SK-N-SH treated with all-trans-retinoic acid at 6 μM for 48 hours (cell line): ENCODE measurements around the gene MYO15A.

Source experiments
- ATAC-seq: fragments of 200-7000 bp; cut with Tn5 transposase; 3 replicates; pipeline ENCODE4 v1.9.1; 2020; ENCODE audit warnings: mild to moderate bottlenecking, moderate library complexity
- ARNTL ChIP-seq: fragments of 450-650 bp; formaldehyde crosslinking; IDR thresholded peaks from 2 replicates; pipeline ENCODE4 v1.5.0; 2020; ENCODE audit warnings: low read depth, mild to moderate bottlenecking, moderate library complexity, borderline replicate concordance
- BACH2 ChIP-seq: fragments of 250-450 bp; sonication (Bioruptor Pico); IDR thresholded peaks from 2 replicates; pipeline ENCODE4 v1.9.0; 2021; ENCODE audit warnings: mild to moderate bottlenecking, borderline replicate concordance
- CSDC2 ChIP-seq: fragments of 250-450 bp; sonication (Bioruptor Pico); IDR thresholded peaks from 2 replicates; pipeline ENCODE4 v1.5.0; 2020; ENCODE audit warnings: mild to moderate bottlenecking, moderate library complexity
- CSRNP3 ChIP-seq: fragments of 250-450 bp; sonication (Bioruptor Pico); IDR thresholded peaks from 2 replicates; pipeline ENCODE4 v1.5.1; 2021; ENCODE audit warnings: mild to moderate bottlenecking, moderate library complexity
- ESRRG ChIP-seq: fragments of 250-450 bp; sonication (Bioruptor Pico); IDR thresholded peaks from 2 replicates; pipeline ENCODE4 v1.6.1; 2021; ENCODE audit warnings: mild to moderate bottlenecking
- GLIS3 ChIP-seq: fragments of 250-450 bp; sonication (Bioruptor Pico); IDR thresholded peaks from 2 replicates; pipeline ENCODE4 v1.5.0; 2020; ENCODE audit warnings: mild to moderate bottlenecking, moderate library complexity
- ISL1 ChIP-seq: fragments of 250-450 bp; sonication (Bioruptor Pico); IDR thresholded peaks from 2 replicates; pipeline ENCODE4 v2.1.2; 2022; ENCODE audit warnings: mild to moderate bottlenecking, moderate library complexity
- OSR1 ChIP-seq: fragments of 250-450 bp; sonication (Bioruptor Pico); IDR thresholded peaks from 2 replicates; pipeline ENCODE4 v1.8.0; 2022; ENCODE audit warnings: moderate library complexity, mild to moderate bottlenecking, inconsistent platforms
- PATZ1 ChIP-seq: fragments of 250-450 bp; sonication (Bioruptor Pico); IDR thresholded peaks from 2 replicates; pipeline ENCODE4 v1.8.0; 2020; ENCODE audit warnings: mild to moderate bottlenecking, moderate library complexity, borderline replicate concordance
- PPARA ChIP-seq: fragments of 250-450 bp; sonication (Bioruptor Pico); IDR thresholded peaks from 2 replicates; pipeline ENCODE4 v1.5.0; 2020; ENCODE audit warnings: mild to moderate bottlenecking, borderline replicate concordance
- RARB ChIP-seq: fragments of 250-450 bp; sonication (Bioruptor Pico); IDR thresholded peaks from 2 replicates; pipeline ENCODE4 v1.8.0; 2021; ENCODE audit warnings: mild to moderate bottlenecking, moderate library complexity
- SNAI2 ChIP-seq: fragments of 250-450 bp; sonication (Bioruptor Pico); IDR thresholded peaks from 2 replicates; pipeline ENCODE4 v1.5.0; 2020; ENCODE audit warnings: mild to moderate bottlenecking, moderate library complexity
- TCF4 ChIP-seq: fragments of 250-450 bp; sonication (Bioruptor Pico); IDR thresholded peaks from 2 replicates; pipeline ENCODE4 v1.8.0; 2021; ENCODE audit warnings: mild to moderate bottlenecking, moderate library complexity, borderline replicate concordance
- TOX ChIP-seq: fragments of 250-450 bp; sonication (Bioruptor Pico); IDR thresholded peaks from 2 replicates; pipeline ENCODE4 v1.8.0; 2021; ENCODE audit warnings: mild to moderate bottlenecking, moderate library complexity, borderline replicate concordance
- TSHZ2 ChIP-seq: fragments of 250-450 bp; sonication (Bioruptor Pico); IDR thresholded peaks from 2 replicates; pipeline ENCODE4 v1.5.0; 2020; ENCODE audit warnings: mild to moderate bottlenecking, moderate library complexity
- ZC3H10 ChIP-seq: fragments of 250-450 bp; sonication (Bioruptor Pico); IDR thresholded peaks from 2 replicates; pipeline ENCODE4 v1.5.1; 2021; ENCODE audit warnings: mild to moderate bottlenecking, moderate library complexity
- ZFP3 ChIP-seq: fragments of 250-450 bp; sonication (Bioruptor Pico); IDR thresholded peaks from 2 replicates; pipeline ENCODE4 v1.5.0; 2020; ENCODE audit warnings: mild to moderate bottlenecking, moderate library complexity
- ZFP30 ChIP-seq: fragments of 450-650 bp; formaldehyde crosslinking; IDR thresholded peaks from 2 replicates; pipeline ENCODE4 v1.5.0; 2022; ENCODE audit warnings: mild to moderate bottlenecking, moderate library complexity
- ZNF8 ChIP-seq: fragments of 450-650 bp; formaldehyde crosslinking; IDR thresholded peaks from 2 replicates; pipeline ENCODE4 v1.5.0; 2020; ENCODE audit warnings: mild to moderate bottlenecking, moderate library complexity
- TF ChIP-seq, protein P1 (sequence below): fragments of 250-450 bp; sonication (Bioruptor Pico); IDR thresholded peaks from 2 replicates; pipeline ENCODE4 v1.8.0; 2021; ENCODE audit warnings: low read depth, mild to moderate bottlenecking, moderate library complexity, borderline replicate concordance
- TF ChIP-seq, protein P2 (sequence below): fragments of 250-450 bp; sonication (Bioruptor Pico); IDR thresholded peaks from 2 replicates; pipeline ENCODE4 v1.5.1; 2020; ENCODE audit warnings: low read depth, mild to moderate bottlenecking, moderate library complexity

MYO15A gene

GRCh38 chr17:18066866-18067265 is 41.7 kb upstream of the MYO15A start:
- TF ChIP-seq TCF4 (no peak), SNAI2 (no peak), GLIS3 (CRISPR knock-in tag) (no peak), OSR1 (CRISPR knock-in tag) (no peak), ZFP3 (no peak), ARNTL (CRISPR knock-in tag) (no peak), CSRNP3 (CRISPR knock-in tag) (no peak), ZFP30 (no peak), RARB (CRISPR knock-in tag) (no peak), TOX (no peak), TSHZ2 (no peak), ZC3H10 (CRISPR knock-in tag) (no peak), PPARA (CRISPR knock-in tag) (no peak), ESRRG (CRISPR knock-in tag) (no peak)
- TF ChIP-seq, protein P1, sequence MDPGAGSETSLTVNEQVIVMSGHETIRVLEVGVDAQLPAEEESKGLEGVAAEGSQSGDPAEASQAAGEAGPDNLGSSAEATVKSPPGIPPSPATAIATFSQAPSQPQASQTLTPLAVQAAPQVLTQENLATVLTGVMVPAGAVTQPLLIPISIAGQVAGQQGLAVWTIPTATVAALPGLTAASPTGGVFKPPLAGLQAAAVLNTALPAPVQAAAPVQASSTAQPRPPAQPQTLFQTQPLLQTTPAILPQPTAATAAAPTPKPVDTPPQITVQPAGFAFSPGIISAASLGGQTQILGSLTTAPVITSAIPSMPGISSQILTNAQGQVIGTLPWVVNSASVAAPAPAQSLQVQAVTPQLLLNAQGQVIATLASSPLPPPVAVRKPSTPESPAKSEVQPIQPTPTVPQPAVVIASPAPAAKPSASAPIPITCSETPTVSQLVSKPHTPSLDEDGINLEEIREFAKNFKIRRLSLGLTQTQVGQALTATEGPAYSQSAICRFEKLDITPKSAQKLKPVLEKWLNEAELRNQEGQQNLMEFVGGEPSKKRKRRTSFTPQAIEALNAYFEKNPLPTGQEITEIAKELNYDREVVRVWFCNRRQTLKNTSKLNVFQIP (CRISPR knock-in tag): no peak
- ATAC-seq: no peak

GRCh38 chr17:18069101-18069500 is 39.5 kb upstream of the MYO15A start:
- no peak for ATAC-seq
- TF ChIP-seq TSHZ2 (no peak), ZFP3 (no peak)
- TF ChIP-seq, all 23 proteins: peak for 0

DNA sequence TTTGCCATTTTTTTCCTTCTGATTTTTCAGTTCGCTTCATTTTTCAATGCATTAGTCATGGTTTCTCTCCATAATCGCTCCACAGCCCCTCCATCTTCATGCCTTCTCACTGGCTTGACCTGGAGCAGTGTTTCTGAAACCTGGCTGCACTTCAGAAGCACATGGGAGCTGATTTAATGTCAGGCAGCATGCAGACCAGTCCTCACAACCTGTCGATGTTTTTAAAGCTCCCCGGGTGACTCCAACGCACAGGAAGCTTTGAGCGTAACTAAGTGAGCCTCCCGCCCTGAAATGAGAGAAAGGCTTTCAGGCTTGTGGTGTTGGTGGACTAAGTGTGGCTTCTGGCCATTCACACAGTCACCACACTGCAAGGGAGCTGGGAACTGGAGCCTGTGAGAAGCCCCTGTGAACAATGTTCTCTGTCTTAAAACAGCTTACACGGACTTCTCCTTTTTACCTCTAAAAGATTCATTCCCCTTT is 37.7 kb upstream of the MYO15A start:
- TF ChIP-seq ZNF8 (CRISPR knock-in tag): no peak
- no peak for TF ChIP-seq BACH2 (CRISPR knock-in tag)
- TF ChIP-seq PPARA (CRISPR knock-in tag): no peak
- TF ChIP-seq, protein P1 (CRISPR knock-in tag): no peak
- no peak for TF ChIP-seq PATZ1 (CRISPR knock-in tag)
- TF ChIP-seq ZC3H10 (CRISPR knock-in tag): no peak
- TF ChIP-seq SNAI2: no peak
- TF ChIP-seq ARNTL (CRISPR knock-in tag): no peak
- no peak for TF ChIP-seq ISL1 (CRISPR knock-in tag)
- no peak for TF ChIP-seq OSR1 (CRISPR knock-in tag)
- TF ChIP-seq TSHZ2: no peak
- TF ChIP-seq TOX: no peak
- no peak for TF ChIP-seq CSDC2 (CRISPR knock-in tag)
- no peak for TF ChIP-seq GLIS3 (CRISPR knock-in tag)
- TF ChIP-seq, protein P2, sequence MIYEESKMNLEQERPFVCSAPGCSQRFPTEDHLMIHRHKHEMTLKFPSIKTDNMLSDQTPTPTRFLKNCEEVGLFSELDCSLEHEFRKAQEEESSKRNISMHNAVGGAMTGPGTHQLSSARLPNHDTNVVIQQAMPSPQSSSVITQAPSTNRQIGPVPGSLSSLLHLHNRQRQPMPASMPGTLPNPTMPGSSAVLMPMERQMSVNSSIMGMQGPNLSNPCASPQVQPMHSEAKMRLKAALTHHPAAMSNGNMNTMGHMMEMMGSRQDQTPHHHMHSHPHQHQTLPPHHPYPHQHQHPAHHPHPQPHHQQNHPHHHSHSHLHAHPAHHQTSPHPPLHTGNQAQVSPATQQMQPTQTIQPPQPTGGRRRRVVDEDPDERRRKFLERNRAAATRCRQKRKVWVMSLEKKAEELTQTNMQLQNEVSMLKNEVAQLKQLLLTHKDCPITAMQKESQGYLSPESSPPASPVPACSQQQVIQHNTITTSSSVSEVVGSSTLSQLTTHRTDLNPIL: no peak
- TF ChIP-seq, all 23 proteins: peak for 0
- peak; percentile 66 for ATAC-seq
